Astrocyte (in vitro differentiated cells and primary cell): ENCODE results near the gene MKLN1. TPM values are rescaled to one million over a fixed set of nuclear protein-coding genes. Genes with fewer than 3 reads are reported as not detected.

Source experiments
- DNase-seq: peaks from one replicate; pipeline ENCODE4 v3.0.0-alpha.2; 2010; ENCODE audit warnings: low read depth
- FAIRE-seq: peaks from 2 replicates; lab custom pipeline; 2011; peaks lifted over from hg19 to GRCh38; lab: Jason Lieb, UNC
- H2AFZ ChIP-seq: 2 replicates; pipeline ENCODE4 v1.6.0; 2012; ENCODE audit warnings: low read depth, low read length, inconsistent platforms
- H3K27ac ChIP-seq: 2 replicates; pipeline ENCODE4 v1.5.1; 2011; ENCODE audit warnings: low read depth, low read length, inconsistent platforms
- H3K27me3 ChIP-seq: 2 replicates; pipeline ENCODE4 v1.6.0; 2011; ENCODE audit warnings: low read length, inconsistent platforms; ENCODE audit not compliant: insufficient read depth
- H3K36me3 ChIP-seq: 2 replicates; pipeline ENCODE4 v1.5.1; 2011; ENCODE audit warnings: low read length, inconsistent platforms; ENCODE audit not compliant: insufficient read depth
- H3K4me1 ChIP-seq: 2 replicates; pipeline ENCODE4 v1.5.1; 2011; ENCODE audit warnings: low read length, inconsistent platforms; ENCODE audit not compliant: insufficient read depth
- H3K4me2 ChIP-seq: 2 replicates; pipeline ENCODE4 v1.6.0; 2012; ENCODE audit warnings: low read length, inconsistent platforms
- H3K4me3 ChIP-seq: 2 replicates; pipeline ENCODE4 v1.5.1; 2011; ENCODE audit warnings: low read depth, mild to moderate bottlenecking, low read length, inconsistent platforms; ENCODE audit not compliant: insufficient read depth
- H3K79me2 ChIP-seq: 2 replicates; pipeline ENCODE4 v1.6.0; 2012; ENCODE audit warnings: mild to moderate bottlenecking, low read length, inconsistent platforms; ENCODE audit not compliant: insufficient read depth
- H3K9ac ChIP-seq: 2 replicates; pipeline ENCODE4 v1.6.0; 2012; ENCODE audit warnings: mild to moderate bottlenecking, low read length, inconsistent platforms
- H3K9me3 ChIP-seq: 2 replicates; pipeline ENCODE4 v1.5.1; 2012; ENCODE audit warnings: low read depth, mild to moderate bottlenecking, low read length, inconsistent platforms; ENCODE audit not compliant: insufficient read depth
- H4K20me1 ChIP-seq: 2 replicates; pipeline ENCODE4 v1.6.0; 2012; ENCODE audit warnings: low read length, inconsistent platforms; ENCODE audit not compliant: insufficient read depth
- H3K27ac Mint-ChIP-seq: one replicate; pipeline ENCODE4 v1.8.0; 2021; ENCODE audit warnings: mild to moderate bottlenecking, mixed read lengths; ENCODE audit not compliant: unreplicated experiment
- H3K27me3 Mint-ChIP-seq: one replicate; pipeline ENCODE4 v1.8.0; 2021; ENCODE audit warnings: low read depth, mixed read lengths; ENCODE audit not compliant: unreplicated experiment
- H3K36me3 Mint-ChIP-seq: one replicate; pipeline ENCODE4 v1.8.0; 2021; ENCODE audit warnings: low read depth, mixed read lengths; ENCODE audit not compliant: unreplicated experiment
- H3K4me1 Mint-ChIP-seq: one replicate; pipeline ENCODE4 v1.8.0; 2021; ENCODE audit warnings: low read depth, mixed read lengths; ENCODE audit not compliant: unreplicated experiment
- H3K4me3 Mint-ChIP-seq: one replicate; pipeline ENCODE4 v1.8.0; 2021; ENCODE audit warnings: mild to moderate bottlenecking, moderate library complexity, mixed read lengths; ENCODE audit not compliant: unreplicated experiment
- H3K9me3 Mint-ChIP-seq: one replicate; pipeline ENCODE4 v1.8.0; 2021; ENCODE audit warnings: mild to moderate bottlenecking, mixed read lengths; ENCODE audit not compliant: unreplicated experiment
- EZH2 ChIP-seq: IDR thresholded peaks from 2 replicates; pipeline ENCODE4 v1.6.1; 2012; ENCODE audit warnings: mild to moderate bottlenecking, low read length, inconsistent platforms; ENCODE audit not compliant: insufficient read depth
- total RNA-seq: library from RNA; stranded (reverse); gene quantifications from 2 replicates; pipeline ENCODE4 v1.2.1, GENCODE V29; 2021
- TF ChIP-seq, protein P1 (sequence below): IDR thresholded peaks from 2 replicates; pipeline ENCODE4 v1.5.1; 2011; ENCODE audit warnings: low read depth, mild to moderate bottlenecking, inconsistent platforms, low read length, moderate library complexity; ENCODE audit not compliant: insufficient read depth

Gene MKLN1
- total RNA-seq, 1 donor from 2014 or later = 48.0 TPM

DNA sequence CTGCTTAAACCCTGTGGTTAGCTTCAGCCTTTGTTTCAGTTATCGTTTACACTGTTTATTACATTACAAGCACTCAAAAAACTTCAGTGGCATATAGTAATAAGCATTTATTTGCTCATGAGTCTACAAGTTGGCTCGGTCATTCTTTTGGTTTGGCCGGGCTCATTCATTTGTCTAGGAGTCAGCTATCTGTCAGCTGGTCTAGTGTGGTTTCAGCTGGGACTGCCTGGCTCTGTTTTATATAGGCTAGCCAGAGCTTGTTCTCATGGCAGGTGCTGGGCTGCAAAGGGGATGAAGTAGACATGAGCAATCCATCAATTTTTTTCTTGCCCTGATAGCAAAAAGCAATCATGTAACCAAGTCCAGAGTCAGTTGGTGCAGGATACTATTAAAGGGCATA is 103.6 kb downstream of the MKLN1 start:
- Histone ChIP-seq H3K4me2 (no peak overlapping the region), H3K9me3 (no peaks in the 10 kb centered on the region), H3K27ac (no peak overlapping the region), H2AFZ (no peak overlapping the region), H3K4me1 (no peaks in the 10 kb centered on the region), H3K9ac (no peak overlapping the region), H3K36me3 (peaks cover 5% of the 10 kb centered on the region), H3K27me3 (no peaks in the 10 kb centered on the region), H3K4me3 (no peak overlapping the region), H4K20me1 (peaks cover 6% of the 10 kb centered on the region), H3K79me2 (peaks cover 4% of the 10 kb centered on the region)
- FAIRE-seq = no peak
- DNase-seq = peak; percentile 90
- Mint-ChIP-seq H3K27ac (no peak overlapping the region), H3K27me3 (no peaks in the 10 kb centered on the region), H3K4me3 (no peak overlapping the region), H3K36me3 (peaks cover 5% of the 10 kb centered on the region), H3K4me1 (peaks cover 8% of the 10 kb centered on the region), H3K9me3 (no peaks in the 10 kb centered on the region)
- TF ChIP-seq, protein P1, sequence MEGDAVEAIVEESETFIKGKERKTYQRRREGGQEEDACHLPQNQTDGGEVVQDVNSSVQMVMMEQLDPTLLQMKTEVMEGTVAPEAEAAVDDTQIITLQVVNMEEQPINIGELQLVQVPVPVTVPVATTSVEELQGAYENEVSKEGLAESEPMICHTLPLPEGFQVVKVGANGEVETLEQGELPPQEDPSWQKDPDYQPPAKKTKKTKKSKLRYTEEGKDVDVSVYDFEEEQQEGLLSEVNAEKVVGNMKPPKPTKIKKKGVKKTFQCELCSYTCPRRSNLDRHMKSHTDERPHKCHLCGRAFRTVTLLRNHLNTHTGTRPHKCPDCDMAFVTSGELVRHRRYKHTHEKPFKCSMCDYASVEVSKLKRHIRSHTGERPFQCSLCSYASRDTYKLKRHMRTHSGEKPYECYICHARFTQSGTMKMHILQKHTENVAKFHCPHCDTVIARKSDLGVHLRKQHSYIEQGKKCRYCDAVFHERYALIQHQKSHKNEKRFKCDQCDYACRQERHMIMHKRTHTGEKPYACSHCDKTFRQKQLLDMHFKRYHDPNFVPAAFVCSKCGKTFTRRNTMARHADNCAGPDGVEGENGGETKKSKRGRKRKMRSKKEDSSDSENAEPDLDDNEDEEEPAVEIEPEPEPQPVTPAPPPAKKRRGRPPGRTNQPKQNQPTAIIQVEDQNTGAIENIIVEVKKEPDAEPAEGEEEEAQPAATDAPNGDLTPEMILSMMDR = no peak
- TF ChIP-seq EZH2 = no peak

DNA sequence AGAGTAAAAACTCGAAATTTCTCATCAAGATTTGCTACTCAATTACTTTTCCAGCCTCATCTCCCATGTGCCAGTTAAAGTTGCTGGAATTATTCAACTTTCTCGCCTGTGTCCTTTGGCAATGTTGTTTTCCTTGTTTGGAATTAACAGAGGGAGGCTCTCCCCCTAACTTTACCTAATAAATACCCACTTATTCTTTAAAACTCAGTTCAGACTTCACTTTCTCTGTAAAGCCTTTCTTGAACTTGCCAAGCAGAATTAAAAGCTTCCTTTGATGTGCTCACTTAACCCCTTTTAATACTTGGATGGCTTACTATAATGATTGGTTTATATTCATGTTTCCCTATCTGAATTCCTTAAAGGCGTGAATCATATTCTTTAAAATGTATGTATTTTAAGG is 104.1 kb downstream of the MKLN1 start:
- no peaks in the 10 kb centered on the region for H3K9me3 ChIP-seq
- H3K27me3 Mint-ChIP-seq = no peaks in the 10 kb centered on the region
- H3K36me3 ChIP-seq = peaks cover 5% of the 10 kb centered on the region
- peaks cover 6% of the 10 kb centered on the region for H4K20me1 ChIP-seq
- FAIRE-seq (no peak), DNase-seq (no peak)
- no peaks in the 10 kb centered on the region for H3K9me3 Mint-ChIP-seq
- H3K4me3 ChIP-seq = no peak overlapping the region
- TF ChIP-seq, protein P1 = no peak
- TF ChIP-seq EZH2 = no peak
- no peak overlapping the region for H3K9ac ChIP-seq
- H3K4me3 Mint-ChIP-seq = no peak overlapping the region
- no peaks in the 10 kb centered on the region for H3K27me3 ChIP-seq
- H2AFZ ChIP-seq = no peak overlapping the region
- no peak overlapping the region for H3K4me2 ChIP-seq
- no peak overlapping the region for H3K27ac ChIP-seq
- peaks cover 8% of the 10 kb centered on the region for H3K4me1 Mint-ChIP-seq
- no peaks in the 10 kb centered on the region for H3K4me1 ChIP-seq
- no peak overlapping the region for H3K27ac Mint-ChIP-seq
- H3K36me3 Mint-ChIP-seq = peaks cover 5% of the 10 kb centered on the region
- peaks cover 4% of the 10 kb centered on the region for H3K79me2 ChIP-seq

DNA sequence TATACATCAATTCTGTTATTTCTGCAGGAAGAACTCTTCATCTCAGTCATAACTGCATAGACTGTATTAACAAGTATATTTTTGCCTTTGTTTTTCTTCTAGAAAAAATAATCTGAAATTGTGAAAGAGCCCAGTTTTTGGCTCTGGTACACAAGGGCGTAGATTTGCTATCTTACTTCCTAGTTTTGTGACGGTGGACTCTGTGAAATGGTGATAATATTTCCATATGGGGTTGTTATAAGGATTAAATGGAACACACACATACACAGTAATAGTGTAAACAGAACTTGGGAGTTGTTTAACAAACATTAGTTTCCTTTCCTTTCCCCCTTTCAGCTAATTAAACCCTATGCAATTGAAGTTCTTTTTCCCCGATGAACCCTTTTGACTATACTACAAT is 108.7 kb downstream of the MKLN1 start:
- peaks cover 14% of the 10 kb centered on the region for H3K36me3 Mint-ChIP-seq

More for the DNA sequence above, 108.7 kb downstream of the MKLN1 start:
- H3K27ac Mint-ChIP-seq = no peak overlapping the region
- Histone ChIP-seq H3K27ac (no peak overlapping the region), H3K27me3 (no peaks in the 10 kb centered on the region), H3K4me3 (no peak overlapping the region), H3K9ac (no peak overlapping the region), H3K79me2 (no peaks in the 10 kb centered on the region), H3K9me3 (no peaks in the 10 kb centered on the region), H2AFZ (no peak overlapping the region), H3K4me2 (no peak overlapping the region), H3K4me1 (no peaks in the 10 kb centered on the region), H3K36me3 (peaks cover 20% of the 10 kb centered on the region), H4K20me1 (no peaks in the 10 kb centered on the region)
- TF ChIP-seq, protein P1 = no peak
- no peak for TF ChIP-seq EZH2
- no peak overlapping the region for H3K4me3 Mint-ChIP-seq
- peaks cover 4% of the 10 kb centered on the region for H3K4me1 Mint-ChIP-seq
- H3K27me3 Mint-ChIP-seq = no peaks in the 10 kb centered on the region
- FAIRE-seq (no peak), DNase-seq (no peak)
- H3K9me3 Mint-ChIP-seq = no peaks in the 10 kb centered on the region
